NCI-H524 treated with DMSO at 0.1 percent for 48 hours (cell line): Measurements from ENCODE around the gene TMBIM4.

ENCODE experiments used
- DNase-seq: peaks from one replicate; lab custom pipeline; 2025; lab: John Stamatoyannopoulos, UW

TMBIM4 gene

DNA sequence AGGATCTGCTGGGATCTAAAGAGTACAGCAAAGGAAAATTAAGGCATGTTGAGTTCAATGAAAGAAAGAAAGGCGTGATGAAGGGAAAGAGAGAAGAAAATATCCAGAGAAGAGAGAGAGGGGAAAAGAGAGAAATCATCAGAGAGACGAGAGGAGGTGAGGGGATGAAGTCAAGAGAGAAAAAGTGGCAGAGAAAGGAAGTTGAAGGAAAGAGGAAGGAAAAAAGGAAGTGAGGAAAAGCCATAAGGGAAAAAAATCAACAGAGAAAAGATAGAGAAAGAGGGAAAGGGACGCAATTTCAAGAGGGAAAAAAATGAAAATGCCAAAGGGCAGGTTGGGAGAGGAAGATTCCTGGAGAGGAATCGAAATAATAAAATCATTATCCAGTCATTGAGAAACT, 79.6 kb downstream of the TMBIM4 start:
- no peak for DNase-seq

DNA sequence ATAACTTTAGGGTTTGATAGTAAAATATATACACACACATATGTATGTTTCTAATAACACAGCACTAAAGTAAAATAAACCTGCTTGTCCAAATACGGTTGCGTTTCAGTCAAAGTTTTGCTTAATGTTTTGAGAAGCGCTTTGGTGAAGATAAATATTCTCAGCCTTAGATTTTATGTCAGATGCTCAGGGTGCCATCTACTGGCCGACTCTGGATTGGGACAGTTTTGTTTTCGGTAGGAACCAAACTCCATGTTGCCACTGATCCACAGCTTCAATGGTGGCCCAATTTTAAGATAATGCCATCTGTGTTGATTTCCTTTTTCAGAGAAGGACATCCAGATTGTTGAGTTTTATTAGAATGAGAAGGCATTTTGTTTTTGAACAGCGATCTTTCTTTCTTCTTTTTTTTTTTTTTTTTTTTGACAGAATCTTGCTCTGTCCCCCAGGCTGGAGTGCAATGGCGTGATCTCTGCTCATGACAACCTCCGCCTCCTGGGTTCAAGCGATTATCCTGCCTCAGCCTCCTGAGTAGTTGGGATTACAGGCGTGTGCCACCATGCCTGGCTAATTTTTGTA, 82.3 kb downstream of the TMBIM4 start:
- DNase-seq: no peak

DNA sequence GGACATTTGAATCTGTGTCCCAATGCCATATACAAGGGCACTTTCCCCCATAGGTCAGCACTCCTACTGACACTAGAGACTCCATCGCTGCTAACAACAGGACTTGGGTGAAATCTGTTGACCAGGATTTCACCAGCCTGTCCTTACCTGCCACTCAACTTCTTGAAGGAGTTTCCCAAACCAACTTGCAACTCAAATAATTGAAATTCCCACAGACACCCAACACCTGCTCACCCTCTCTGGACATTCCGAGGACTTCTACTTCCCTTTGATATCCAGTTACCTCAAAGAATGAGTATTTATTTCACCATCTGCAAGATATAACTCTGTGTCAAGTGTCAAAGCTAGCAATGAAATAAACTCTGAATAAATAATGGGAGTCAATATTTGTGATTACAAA, 83.8 kb downstream of the TMBIM4 start:
- DNase-seq: no peak
